Muscle layer of duodenum (tissue), 2 donors: ENCODE results near the gene RASGRP1.

Source experiments
- H3K27ac ChIP-seq: one replicate; pipeline ENCODE4 v1.7.0; 2013; ENCODE audit warnings: mild to moderate bottlenecking, low read length
- H3K27me3 ChIP-seq: one replicate; pipeline ENCODE4 v1.7.0; 2013; ENCODE audit warnings: low read depth, mild to moderate bottlenecking, control low read depth, low read length
- H3K36me3 ChIP-seq, 2 donors: one replicate each; pipeline ENCODE4 v1.7.0; 2013; ENCODE audit warnings: low read length in 2 of 2, control low read depth in 1 of 2, mild to moderate bottlenecking in 1 of 2; ENCODE audit not compliant: insufficient read depth in 2 of 2, control insufficient read depth in 1 of 2
- H3K4me1 ChIP-seq, 2 donors: one replicate each; pipeline ENCODE4 v1.7.0; 2013; ENCODE audit warnings: low read length in 2 of 2, mild to moderate bottlenecking in 2 of 2, control low read depth in 1 of 2, moderate library complexity in 1 of 2; ENCODE audit not compliant: insufficient read depth in 2 of 2, control insufficient read depth in 1 of 2
- H3K4me3 ChIP-seq, 2 donors: one replicate each; pipeline ENCODE4 v1.7.0; 2013; ENCODE audit warnings: low read length in 2 of 2, low read depth in 1 of 2, mild to moderate bottlenecking in 1 of 2
- H3K9me3 ChIP-seq, 2 donors: one replicate each; pipeline ENCODE4 v1.7.0; 2013; ENCODE audit warnings: low read length in 2 of 2, control low read depth in 1 of 2, mild to moderate bottlenecking in 1 of 2; ENCODE audit not compliant: control insufficient read depth in 1 of 2
- donor health status: healthy.

The RASGRP1 gene

DNA sequence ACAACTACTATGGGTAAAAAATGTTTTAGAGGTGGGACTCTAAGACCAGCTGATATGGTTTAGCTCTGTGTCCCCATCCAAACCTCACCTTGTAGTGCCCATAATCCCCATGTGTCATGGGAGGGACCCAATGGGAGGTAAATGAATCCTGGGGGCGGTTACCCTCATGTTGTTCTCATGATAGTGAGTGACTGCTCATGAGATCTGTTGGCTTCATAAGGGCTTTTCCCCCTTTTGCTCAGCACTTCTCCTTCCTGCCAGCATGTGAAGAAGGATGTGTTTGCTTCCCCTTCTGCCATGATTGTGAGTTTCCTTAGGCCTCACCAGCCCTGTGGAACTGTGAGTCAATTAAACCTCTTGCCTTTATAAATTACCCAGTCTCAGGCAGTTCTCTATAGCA is 65.0 kb downstream of the RASGRP1 start:
- Histone ChIP-seq H3K4me3 (no peak overlapping the region), H3K27ac (no peak overlapping the region), H3K27me3 (no peaks in the 10 kb centered on the region), H3K36me3 (peaks cover 0 to 3% of the 10 kb centered on the region in 2 donors), H3K4me1 (no peaks in the 10 kb centered on the region), H3K9me3 (no peaks in the 10 kb centered on the region)

- H3K27ac ChIP-seq, result no peak overlapping the region
These were observed 68.5 kb downstream of the RASGRP1 start for GRCh38 chr15:38496151-38496550.

DNA sequence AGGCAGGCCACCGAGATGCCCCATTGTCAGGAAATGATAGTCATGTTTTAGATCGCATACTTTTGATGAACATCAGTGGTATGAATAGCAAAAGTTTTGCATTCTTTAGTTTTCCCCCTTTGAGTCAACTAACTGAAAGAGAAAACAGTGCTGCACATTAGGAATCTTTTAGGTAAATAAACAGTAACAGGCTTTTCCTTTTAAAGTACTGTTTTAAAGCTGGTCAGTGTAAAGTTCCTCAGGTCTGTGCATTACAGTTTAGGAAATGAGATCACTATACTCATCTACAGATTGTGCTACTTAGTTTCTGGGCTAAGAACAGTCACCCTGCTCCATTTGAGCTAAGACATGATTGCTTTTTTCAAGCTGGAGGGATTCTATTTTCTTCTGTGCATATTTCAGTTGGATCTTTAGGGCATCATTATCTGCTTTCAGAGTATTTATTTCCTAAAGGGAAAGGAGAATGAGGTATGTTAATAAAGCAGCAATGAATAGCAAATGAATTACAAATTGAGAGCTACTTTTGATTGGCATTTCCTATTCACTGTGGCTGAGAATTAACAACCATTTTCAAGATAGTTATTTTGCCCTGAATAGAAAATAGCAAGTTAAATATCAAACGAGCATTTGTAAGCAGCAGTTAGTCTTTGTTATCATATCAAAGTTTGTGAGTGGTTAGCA is 74.2 kb downstream of the RASGRP1 start:
- Histone ChIP-seq H3K27ac (peak overlapping the region; percentile 28), H3K36me3 (peaks cover 6 to 8% of the 10 kb centered on the region in 2 donors), H3K27me3 (no peaks in the 10 kb centered on the region)

More at GRCh38 chr15:38496151-38496550, 68.5 kb downstream of the RASGRP1 start:
- Histone ChIP-seq H3K4me1 (no peaks in the 10 kb centered on the region), H3K9me3 (no peaks in the 10 kb centered on the region), H3K4me3 (no peak overlapping the region), H3K36me3 (peaks cover 0 to 6% of the 10 kb centered on the region in 2 donors), H3K27me3 (no peaks in the 10 kb centered on the region)

DNA sequence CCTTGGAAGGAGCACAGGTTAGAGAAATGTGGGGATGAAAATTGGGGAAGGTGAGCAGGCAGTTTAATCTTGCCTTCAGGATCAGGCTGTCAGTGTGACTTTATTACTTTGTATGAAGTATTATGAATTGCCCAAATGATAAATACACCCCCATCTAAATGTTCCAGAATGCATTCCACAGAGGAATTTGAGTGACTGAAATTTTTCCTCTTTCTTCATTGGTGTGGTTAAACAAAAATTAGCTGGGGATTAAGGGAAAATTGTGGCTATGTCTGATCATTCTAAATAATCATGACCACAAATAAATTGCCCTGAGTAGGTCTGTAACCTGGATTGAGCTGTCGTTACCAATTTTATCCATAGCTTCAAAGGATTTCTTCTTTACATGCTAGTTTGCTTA is 77.2 kb downstream of the RASGRP1 start:
- H3K9me3 ChIP-seq, result no peaks in the 10 kb centered on the region
- no peak overlapping the region for H3K4me3 ChIP-seq

More for the DNA sequence above, 74.2 kb downstream of the RASGRP1 start:
- H3K4me1 ChIP-seq, result peaks cover 0 to 7% of the 10 kb centered on the region in 2 donors
- H3K9me3 ChIP-seq, result no peaks in the 10 kb centered on the region
- H3K4me3 ChIP-seq, result no peak overlapping the region

GRCh38 chr15:38486936-38487335 is 77.7 kb downstream of the RASGRP1 start:
- Histone ChIP-seq H3K4me3 (no peak overlapping the region), H3K36me3 (peaks cover 5 to 14% of the 10 kb centered on the region in 2 donors), H3K27me3 (no peaks in the 10 kb centered on the region), H3K4me1 (peaks cover 0 to 7% of the 10 kb centered on the region in 2 donors), H3K27ac (no peak overlapping the region), H3K9me3 (no peaks in the 10 kb centered on the region)

More for the DNA sequence above, 77.2 kb downstream of the RASGRP1 start:
- Histone ChIP-seq H3K27ac (no peak overlapping the region), H3K36me3 (peaks cover 3 to 10% of the 10 kb centered on the region in 2 donors), H3K4me1 (peaks cover 0 to 7% of the 10 kb centered on the region in 2 donors), H3K27me3 (no peaks in the 10 kb centered on the region)

DNA sequence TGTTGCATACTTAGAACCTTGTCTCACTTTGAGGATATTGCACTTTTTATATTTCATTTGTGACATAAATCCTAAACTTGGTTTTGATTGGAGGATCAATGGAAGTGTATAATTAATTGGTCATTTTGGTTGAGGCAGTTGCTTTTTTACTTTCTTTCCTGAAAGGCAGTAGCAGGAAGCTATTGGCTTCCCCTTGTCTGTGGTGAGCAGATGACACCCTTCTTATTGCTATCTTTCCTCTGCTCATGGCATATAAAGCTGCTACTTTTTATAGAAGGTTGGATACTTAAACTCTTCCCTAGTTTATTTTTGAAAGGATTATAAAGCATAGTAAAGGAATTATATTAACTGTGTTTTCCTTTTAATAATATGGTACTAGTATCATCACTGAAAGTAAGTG is 82.0 kb downstream of the RASGRP1 start:
- no peaks in the 10 kb centered on the region for H3K4me1 ChIP-seq
- H3K27ac ChIP-seq, result no peak overlapping the region
- H3K36me3 ChIP-seq, result peaks cover 9 to 15% of the 10 kb centered on the region in 2 donors
- no peaks in the 10 kb centered on the region for H3K27me3 ChIP-seq
- H3K9me3 ChIP-seq, result no peaks in the 10 kb centered on the region
- H3K4me3 ChIP-seq, result no peak overlapping the region

GRCh38 chr15:38481761-38482160 is 82.9 kb downstream of the RASGRP1 start:
- Histone ChIP-seq H3K27me3 (no peaks in the 10 kb centered on the region), H3K36me3 (peaks cover 14% of the 10 kb centered on the region in 2 donors), H3K4me1 (no peaks in the 10 kb centered on the region), H3K27ac (no peak overlapping the region), H3K4me3 (no peak overlapping the region), H3K9me3 (no peaks in the 10 kb centered on the region)

DNA sequence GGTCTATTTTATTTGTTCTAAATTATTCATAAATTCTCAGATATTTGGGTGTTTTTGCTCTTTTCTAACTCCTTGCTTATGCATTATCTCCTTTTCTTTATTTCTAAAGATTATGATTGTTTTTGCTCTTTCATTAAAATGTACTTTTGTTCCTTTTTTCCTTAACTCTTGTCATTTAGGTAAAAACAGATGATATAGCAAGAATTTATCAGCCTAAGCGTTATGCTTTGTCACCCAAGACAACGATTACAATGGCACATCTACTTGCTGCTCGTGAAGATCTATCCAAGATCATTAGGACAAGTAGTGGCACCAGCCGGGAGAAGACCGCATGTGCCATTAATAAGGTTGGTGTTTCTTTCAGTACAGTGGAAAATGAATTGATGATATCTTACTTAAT is 83.5 kb downstream of the RASGRP1 start:
- no peaks in the 10 kb centered on the region for H3K9me3 ChIP-seq
- H3K36me3 ChIP-seq, result peaks cover 13 to 14% of the 10 kb centered on the region in 2 donors
- H3K27me3 ChIP-seq, result no peaks in the 10 kb centered on the region
- H3K27ac ChIP-seq, result no peak overlapping the region
- no peak overlapping the region for H3K4me3 ChIP-seq
- no peaks in the 10 kb centered on the region for H3K4me1 ChIP-seq

DNA sequence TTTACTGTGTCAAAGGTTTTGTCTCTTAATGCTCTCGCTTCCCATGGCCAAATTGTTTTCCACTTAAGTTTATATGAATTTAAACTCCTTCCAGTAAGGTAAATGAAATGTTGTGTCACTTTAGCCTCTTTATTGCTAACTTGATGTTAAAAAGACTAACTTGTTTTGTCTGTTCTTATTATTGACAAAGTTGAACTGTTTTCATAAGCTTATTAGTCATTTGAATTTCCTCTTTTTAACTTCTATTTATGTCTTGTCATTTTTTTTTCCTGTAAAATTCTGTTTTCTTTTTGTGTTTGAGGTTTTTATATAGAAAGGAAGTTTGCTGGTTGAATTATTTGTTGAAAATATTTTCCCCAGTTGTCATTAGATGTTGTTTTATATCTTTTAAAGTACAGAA is 84.9 kb downstream of the RASGRP1 start:
- H3K36me3 ChIP-seq, result peaks cover 18 to 26% of the 10 kb centered on the region in 2 donors

DNA sequence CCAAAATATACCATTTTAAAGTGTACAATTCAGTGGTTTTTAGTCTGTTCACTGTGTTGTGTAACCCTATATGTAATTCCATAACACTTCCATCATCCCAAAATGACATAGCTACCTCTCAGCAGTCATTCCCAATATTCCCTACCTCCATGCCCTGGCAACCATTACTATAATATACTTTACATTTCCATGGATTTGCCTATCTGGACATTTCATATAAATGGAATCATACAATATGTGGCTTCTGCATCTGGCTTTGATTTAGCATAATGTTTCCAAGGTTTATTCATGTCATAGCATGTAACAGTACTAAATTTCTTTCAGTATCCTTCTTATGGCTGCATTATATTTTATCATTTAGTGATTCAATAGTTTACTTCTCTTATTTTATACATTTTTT is 85.3 kb downstream of the RASGRP1 start:
- peaks cover 18 to 31% of the 10 kb centered on the region in 2 donors for H3K36me3 ChIP-seq
- no peak overlapping the region for H3K27ac ChIP-seq
- H3K4me1 ChIP-seq, result peaks cover 0 to 2% of the 10 kb centered on the region in 2 donors
- no peaks in the 10 kb centered on the region for H3K9me3 ChIP-seq
- H3K4me3 ChIP-seq, result no peak overlapping the region
- no peaks in the 10 kb centered on the region for H3K27me3 ChIP-seq

More for the DNA sequence above, 84.9 kb downstream of the RASGRP1 start:
- Histone ChIP-seq H3K27me3 (no peaks in the 10 kb centered on the region), H3K27ac (no peak overlapping the region), H3K9me3 (no peaks in the 10 kb centered on the region), H3K4me3 (no peak overlapping the region), H3K4me1 (no peaks in the 10 kb centered on the region)

- Histone ChIP-seq H3K4me1 (peaks cover 0 to 3% of the 10 kb centered on the region in 2 donors), H3K36me3 (peaks cover 21 to 33% of the 10 kb centered on the region in 2 donors), H3K9me3 (no peaks in the 10 kb centered on the region), H3K27ac (no peak overlapping the region), H3K4me3 (no peak overlapping the region), H3K27me3 (no peaks in the 10 kb centered on the region)
These were observed 87.0 kb downstream of the RASGRP1 start for GRCh38 chr15:38477637-38478036.

GRCh38 chr15:38476120-38476519 is 88.5 kb downstream of the RASGRP1 start:
- H3K4me1 ChIP-seq, result peaks cover 0 to 3% of the 10 kb centered on the region in 2 donors
- H3K27ac ChIP-seq, result no peak overlapping the region
- no peaks in the 10 kb centered on the region for H3K27me3 ChIP-seq
- H3K4me3 ChIP-seq, result no peak overlapping the region
- no peaks in the 10 kb centered on the region for H3K9me3 ChIP-seq
- peaks cover 17 to 26% of the 10 kb centered on the region in 2 donors for H3K36me3 ChIP-seq
